ENCODE data around the gene TMEM243. TPM values are rescaled to one million over a fixed set of nuclear protein-coding genes. Genes with fewer than 3 reads are reported as not detected.
"Not testable (repeated sequence)": the region's sequence is repeated elsewhere in the genome, so short reads cannot be mapped to it uniquely, and the experiment has no call there.

TMEM243 gene
- total RNA-seq, 1 donor from 2014 or later, result 11.2 TPM

GRCh38 chr7:87212498-87212897 lies 7.0 kb downstream of the TMEM243 start:
- DNase-seq (ENCODE audit: low read depth in 2 of 2), result no peak

- no peak for DNase-seq (ENCODE audit: low read depth in 2 of 2)
Observed at GRCh38 chr7:87210506-87210905, 9.0 kb downstream of the TMEM243 start.

GRCh38 chr7:87209295-87209924 lies 10.1 kb downstream of the TMEM243 start:
- DNase-seq (ENCODE audit: low read depth in 2 of 2), result no peak

GRCh38 chr7:87206361-87206760 lies 13.2 kb downstream of the TMEM243 start:
- peak in 1 of 2 donors; percentile 11 for DNase-seq (ENCODE audit: low read depth in 2 of 2)

- not testable (repeated sequence) for DNase-seq (ENCODE audit: low read depth in 2 of 2)
Observed at GRCh38 chr7:87205701-87206100, 13.8 kb downstream of the TMEM243 start.

- no peak for DNase-seq (ENCODE audit: low read depth in 2 of 2)
Observed at GRCh38 chr7:87204933-87205332, 14.6 kb downstream of the TMEM243 start.

GRCh38 chr7:87203929-87204328 lies 15.6 kb downstream of the TMEM243 start:
- not testable (repeated sequence) for DNase-seq (ENCODE audit: low read depth in 2 of 2)

- no peak for DNase-seq (ENCODE audit: low read depth in 2 of 2)
Observed at GRCh38 chr7:87202705-87203104, 16.8 kb downstream of the TMEM243 start.

GRCh38 chr7:87202208-87202607 lies 17.3 kb downstream of the TMEM243 start:
- no peak for DNase-seq (ENCODE audit: low read depth in 2 of 2)

GRCh38 chr7:87199700-87200450 lies 19.7 kb downstream of the TMEM243 start:
- peak in 1 of 2 donors; percentile 26 for DNase-seq (ENCODE audit: low read depth in 2 of 2)

- no peak for DNase-seq (ENCODE audit: low read depth in 2 of 2)
Observed at GRCh38 chr7:87199241-87199640, 20.3 kb downstream of the TMEM243 start.

GRCh38 chr7:87193912-87194311 lies 25.6 kb downstream of the TMEM243 start:
- DNase-seq (ENCODE audit: low read depth in 2 of 2), result no peak

- DNase-seq (ENCODE audit: low read depth in 2 of 2), result no peak
Observed at GRCh38 chr7:87192784-87193487, 26.6 kb downstream of the TMEM243 start.

GRCh38 chr7:87190783-87191182 lies 28.7 kb downstream of the TMEM243 start:
- no peak for DNase-seq (ENCODE audit: low read depth in 2 of 2)

- no peak for DNase-seq (ENCODE audit: low read depth in 2 of 2)
Observed at GRCh38 chr7:87188930-87189329, 30.6 kb downstream of the TMEM243 start.

GRCh38 chr7:87187120-87187519 lies 32.4 kb downstream of the TMEM243 start:
- DNase-seq (ENCODE audit: low read depth in 2 of 2), result no peak

GRCh38 chr7:87179180-87179579 lies 40.4 kb downstream of the TMEM243 start:
- no peak for DNase-seq (ENCODE audit: low read depth in 2 of 2)

GRCh38 chr7:87178320-87178719 lies 41.2 kb downstream of the TMEM243 start:
- DNase-seq (ENCODE audit: low read depth in 2 of 2), result no peak

- no peak for DNase-seq (ENCODE audit: low read depth in 2 of 2)
Observed at GRCh38 chr7:87173471-87173870, 46.1 kb downstream of the TMEM243 start.

GRCh38 chr7:87171282-87171934 lies 48.1 kb downstream of the TMEM243 start:
- no peak for DNase-seq (ENCODE audit: low read depth in 2 of 2)

GRCh38 chr7:87170828-87171227 lies 48.7 kb downstream of the TMEM243 start:
- no peak for DNase-seq (ENCODE audit: low read depth in 2 of 2)

GRCh38 chr7:87164433-87164832 lies 55.1 kb downstream of the TMEM243 start:
- no peak for DNase-seq (ENCODE audit: low read depth in 2 of 2)
